SW 1271 (cell line): Measurements from ENCODE around the gene SUPT20HL1.

Source experiments
- DNase-seq, 2 experiments: peaks; one replicate each; lab custom pipeline; 2025; lab: John Stamatoyannopoulos, UW

The SUPT20HL1 gene

GRCh38 chrX:24396931-24397279 is 36.5 kb downstream of the SUPT20HL1 start:
- no peak for DNase-seq

- no peak for DNase-seq
These were observed 38.3 kb downstream of the SUPT20HL1 start for GRCh38 chrX:24398766-24399165.

GRCh38 chrX:24399550-24399949 is 39.1 kb downstream of the SUPT20HL1 start:
- no peak for DNase-seq

- no peak for DNase-seq
These were observed 45.5 kb downstream of the SUPT20HL1 start for GRCh38 chrX:24405959-24406358.
